Right forelimb (tissue), 1 donor: Measurements from ENCODE around the gene ZNF350.
A peak's percentile ranks its signal among the peaks of the same experiment; 100 is the strongest.
"Not testable (repeated sequence)": the region's sequence is repeated elsewhere in the genome, so short reads cannot be mapped to it uniquely, and the experiment has no call there.

Source experiments
- DNase-seq: peaks from one replicate; pipeline ENCODE4 v3.0.0-alpha.2; 2018

The ZNF350 gene

DNA sequence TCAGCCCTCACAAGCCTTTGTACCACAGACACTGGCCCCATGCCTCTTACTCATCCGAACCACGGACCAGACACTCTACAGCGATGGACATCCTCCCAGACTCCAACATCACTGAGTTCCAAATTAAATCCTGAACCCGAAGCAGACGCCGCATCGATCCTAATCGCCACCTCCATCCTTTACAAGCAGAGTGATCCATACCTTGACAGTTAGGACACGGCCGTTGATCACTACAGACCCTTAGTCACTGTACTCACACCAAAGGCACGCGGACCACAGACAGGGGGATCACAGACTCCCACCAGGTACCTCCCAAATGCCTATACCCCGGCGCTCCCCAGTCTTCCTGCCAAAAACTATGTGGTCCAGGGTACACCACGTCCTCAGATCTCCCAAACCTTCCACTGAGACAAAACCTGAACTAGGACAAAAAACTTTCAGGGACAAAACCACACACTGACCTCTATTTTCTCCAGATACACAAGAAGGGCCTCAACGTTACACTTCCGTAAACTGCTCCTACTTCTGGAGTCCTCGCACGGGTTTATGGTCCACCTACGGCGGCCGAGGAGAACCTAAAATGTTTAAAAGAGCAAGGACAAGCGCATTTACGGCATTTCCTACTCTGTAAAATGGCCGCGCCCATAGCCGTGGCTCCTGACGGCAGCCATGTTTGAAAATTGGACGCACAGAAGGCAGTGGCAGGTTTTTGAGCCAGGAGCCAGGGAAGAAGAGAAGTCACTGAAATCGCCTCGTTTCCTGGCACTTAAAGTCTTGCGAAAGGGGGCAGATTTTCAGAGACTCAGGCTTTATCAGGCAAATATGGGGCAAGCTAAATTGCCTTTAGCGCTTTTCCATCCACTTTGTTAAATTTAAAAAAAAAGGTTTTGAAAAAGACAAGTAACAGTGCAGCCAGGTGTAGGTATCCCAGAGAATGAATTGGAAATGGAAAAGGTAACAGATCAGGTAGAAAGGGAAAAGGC lies at the start of gene ZNF350:
Gene ZNF350 (minus strand): TSS at position 532 of the 983 bp plus-strand sequence. CDS start 12,480 bp downstream, outside the sequence.
- DNase-seq = peak; percentile 90

GRCh38 chr19:52034051-52034728 lies 47.5 kb upstream of the ZNF350 start:
- no peak for DNase-seq

- no peak for DNase-seq
Observed at GRCh38 chr19:52028780-52029123, 42.1 kb upstream of the ZNF350 start.

GRCh38 chr19:52028027-52028779 lies 41.6 kb upstream of the ZNF350 start, which contains the start of gene ZNF614:
ZNF614 (minus strand) TSS chr19:52028379; CDS start chr19:52025745, 2,634 bp downstream.
- DNase-seq = peak; percentile 95

GRCh38 chr19:52026255-52026990 lies 39.8 kb upstream of the ZNF350 start:
- not testable (repeated sequence) for DNase-seq

- DNase-seq = not testable (repeated sequence)
Observed at GRCh38 chr19:52024478-52024877, 37.8 kb upstream of the ZNF350 start.

DNA sequence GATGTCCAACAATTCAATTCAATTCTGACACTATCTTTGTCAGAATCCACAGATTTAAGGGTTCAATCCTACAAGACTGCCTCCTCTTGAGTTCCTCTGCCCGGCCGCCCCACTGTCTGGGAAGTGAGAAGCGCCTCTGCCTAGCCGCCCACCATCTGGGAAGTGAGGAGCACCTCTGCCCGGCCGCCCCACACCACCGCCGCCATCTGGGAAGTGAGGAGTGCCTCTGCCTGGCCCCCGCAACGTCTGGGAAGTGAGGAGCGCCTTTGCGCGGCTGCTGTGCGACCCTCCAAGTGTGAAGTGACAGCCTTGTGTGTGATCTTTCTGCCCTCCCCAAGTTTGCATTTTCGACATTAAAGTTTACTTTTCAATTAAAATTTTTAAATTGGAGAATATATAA lies 35.6 kb upstream of the ZNF350 start:
- DNase-seq = no peak

GRCh38 chr19:52020506-52020905 lies 33.9 kb upstream of the ZNF350 start:
- no peak for DNase-seq

DNA sequence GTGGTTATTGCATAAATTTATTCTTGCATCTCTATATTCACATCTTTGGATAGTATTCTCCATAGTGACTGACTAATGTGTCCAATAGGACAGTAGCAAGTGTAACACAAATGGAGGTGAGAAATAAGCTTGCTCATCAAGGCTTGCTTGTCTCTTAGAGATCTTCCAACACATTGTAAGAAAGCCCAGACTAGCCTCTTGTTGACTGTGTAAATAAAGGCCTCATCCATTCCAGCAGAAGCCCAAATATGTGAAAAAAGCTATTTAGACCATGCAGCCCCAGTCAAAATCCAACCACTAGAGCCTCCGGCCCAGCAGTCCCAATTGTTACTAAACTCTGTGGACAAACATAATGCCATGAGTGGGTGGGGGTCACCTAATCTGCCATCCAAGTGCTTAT lies 24.0 kb upstream of the ZNF350 start:
- no peak for DNase-seq

- peak; percentile 95 for DNase-seq
Observed at GRCh38 chr19:52007806-52008557, 21.3 kb upstream of the ZNF350 start, which contains the start of gene ZNF615. ZNF615 (minus strand) TSS chr19:52008211; CDS start chr19:52003711, 4,500 bp downstream.

DNA sequence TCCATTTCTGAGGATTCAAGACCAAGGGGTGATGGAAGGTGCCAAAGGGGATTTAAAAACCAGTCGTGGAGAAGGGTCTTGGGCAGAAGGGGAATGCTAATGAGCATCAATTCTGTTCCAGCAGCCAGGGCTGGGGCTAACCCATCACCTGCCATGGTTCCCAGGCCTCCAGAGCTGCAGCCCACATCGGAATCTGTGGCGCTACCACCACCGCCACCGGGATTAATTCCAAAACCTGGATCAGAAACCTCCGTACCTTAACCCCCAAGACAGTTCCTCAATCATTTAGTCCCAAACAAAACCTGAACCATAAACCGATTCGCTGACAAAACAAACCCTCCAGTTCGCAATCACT lies 20.8 kb upstream of the ZNF350 start:
- no peak for DNase-seq

DNA sequence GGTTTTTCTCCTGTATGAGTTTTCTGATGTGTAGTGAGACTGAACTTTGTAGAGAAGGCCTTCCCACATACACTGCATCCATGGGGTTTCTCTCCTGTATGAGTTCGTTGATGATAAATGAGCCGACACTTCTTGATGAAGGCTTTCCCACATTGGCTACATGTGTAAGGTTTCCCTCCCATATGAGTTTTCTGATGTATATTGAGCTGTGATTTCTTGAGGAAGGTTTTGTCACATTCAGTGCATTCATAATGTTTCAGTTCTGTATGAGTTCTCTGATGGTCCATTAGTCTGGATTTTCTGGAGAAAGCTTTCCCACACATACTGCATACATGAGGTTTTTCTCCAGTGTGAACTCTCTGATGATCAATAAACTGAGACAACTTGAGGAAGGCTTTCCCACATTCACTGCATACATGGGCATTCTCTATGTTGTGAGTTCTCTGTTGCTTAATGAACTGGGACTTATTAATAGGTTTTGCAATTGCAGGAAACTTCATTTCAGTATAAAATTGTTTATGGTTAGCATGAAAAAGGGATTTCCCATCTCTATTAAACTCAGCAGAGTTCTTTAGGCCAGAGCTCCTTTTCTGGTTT lies 7.5 kb upstream of the ZNF350 start:
- no peak for DNase-seq

GRCh38 chr19:51993422-51993821 lies 6.8 kb upstream of the ZNF350 start:
- DNase-seq = no peak

GRCh38 chr19:51983361-51983760 lies 3.3 kb downstream of the ZNF350 start:
- no peak for DNase-seq

- DNase-seq = not testable (repeated sequence)
Observed at GRCh38 chr19:51980926-51981325, 5.7 kb downstream of the ZNF350 start.

GRCh38 chr19:51980116-51980736 lies 6.4 kb downstream of the ZNF350 start:
- DNase-seq = no peak

DNA sequence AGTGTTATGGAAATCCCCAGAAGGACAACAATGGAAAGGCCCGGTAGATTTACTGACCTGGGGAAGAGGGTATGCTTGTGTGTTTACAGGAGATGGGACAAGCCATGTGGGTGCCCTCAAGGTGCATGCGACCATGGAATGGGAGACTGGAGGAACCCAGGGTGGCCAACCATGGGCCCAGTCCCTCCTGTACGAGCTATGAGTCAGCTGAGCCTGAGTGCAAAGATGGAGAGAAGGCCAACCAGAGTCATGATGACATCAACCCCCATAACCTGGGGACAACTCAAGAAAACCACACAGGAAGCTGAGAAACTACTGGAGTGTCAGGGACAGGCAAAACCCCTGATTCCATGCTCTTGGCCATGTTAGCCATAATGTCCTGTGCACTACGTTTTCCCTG lies 7.8 kb downstream of the ZNF350 start:
- DNase-seq = no peak

- DNase-seq = no peak
Observed at GRCh38 chr19:51977346-51977745, 9.3 kb downstream of the ZNF350 start.

GRCh38 chr19:51976852-51977251 lies 9.8 kb downstream of the ZNF350 start:
- DNase-seq = no peak

GRCh38 chr19:51975787-51976186 lies 10.9 kb downstream of the ZNF350 start:
- DNase-seq = not testable (repeated sequence)

DNA sequence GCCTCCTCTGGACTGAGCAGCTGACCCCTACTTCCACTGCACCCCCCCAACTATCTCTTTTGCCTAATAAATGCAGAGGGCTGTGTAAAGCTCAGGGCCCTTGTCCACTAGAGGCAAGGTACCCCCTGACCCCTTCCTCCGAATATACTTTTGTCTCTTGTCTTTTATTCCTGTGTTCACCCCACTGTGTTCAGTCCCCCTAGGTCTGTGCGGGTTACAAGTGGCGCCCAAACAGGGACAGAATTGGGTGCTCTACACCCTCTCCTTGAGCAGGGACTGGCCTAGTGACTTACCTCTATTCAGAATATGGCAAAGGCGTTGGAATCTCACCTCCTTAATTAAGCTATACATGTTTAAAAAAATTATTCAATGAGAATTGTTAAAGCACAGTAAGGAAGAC lies 15.0 kb downstream of the ZNF350 start:
- DNase-seq = no peak
